GM19351 (cell line): ENCODE results near the gene HSF5.

ENCODE experiments used
- ATAC-seq: cut with Tn5 transposase; IDR thresholded peaks from one replicate; pipeline ENCODE4 v1.9.1; 2021; ENCODE audit warnings: mild to moderate bottlenecking, moderate library complexity; ENCODE audit not compliant: unreplicated experiment

HSF5 gene

GRCh38 chr17:58387834-58388233, 100.4 kb downstream of the HSF5 start:
- no peak for ATAC-seq

DNA sequence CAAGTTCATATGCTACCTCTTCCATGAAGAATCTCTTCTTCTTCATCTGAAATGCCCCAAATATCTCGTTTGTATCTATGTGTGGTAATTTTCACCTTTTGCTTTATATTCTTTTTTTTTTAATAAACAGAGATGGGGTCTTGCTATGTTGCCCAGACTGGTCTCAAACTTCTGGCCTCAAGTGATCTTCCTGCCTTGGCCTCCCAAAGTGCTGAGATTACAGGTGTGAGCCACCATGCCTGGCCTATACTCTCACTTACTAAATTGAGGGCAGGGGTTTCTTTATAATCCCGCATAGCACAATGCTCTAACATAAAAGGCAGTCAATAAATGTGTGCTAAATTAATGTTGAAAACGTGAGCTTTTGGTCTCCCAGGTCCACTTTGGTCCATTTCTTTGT, 101.5 kb downstream of the HSF5 start:
- no peak for ATAC-seq

GRCh38 chr17:58385359-58385899, 102.8 kb downstream of the HSF5 start:
- no peak for ATAC-seq

DNA sequence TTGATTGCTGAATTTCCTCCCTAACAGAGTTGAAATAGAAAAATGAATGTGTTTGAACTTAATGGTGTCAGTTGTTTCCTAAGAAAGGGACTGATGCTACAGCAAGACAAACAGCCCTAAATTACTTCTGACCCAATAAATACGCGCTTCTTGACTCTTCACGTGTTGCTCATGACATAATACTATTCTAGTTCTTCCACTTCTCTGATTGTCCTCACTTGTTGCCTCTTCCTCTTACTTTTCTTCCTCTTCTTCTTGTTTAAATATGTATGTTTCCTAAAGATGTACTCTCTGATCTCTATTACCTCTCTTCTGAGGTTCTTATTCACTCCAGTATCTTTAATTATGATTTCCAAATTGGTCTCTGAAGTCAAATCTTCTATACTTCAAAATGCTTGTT, 103.3 kb downstream of the HSF5 start:
- no peak for ATAC-seq

DNA sequence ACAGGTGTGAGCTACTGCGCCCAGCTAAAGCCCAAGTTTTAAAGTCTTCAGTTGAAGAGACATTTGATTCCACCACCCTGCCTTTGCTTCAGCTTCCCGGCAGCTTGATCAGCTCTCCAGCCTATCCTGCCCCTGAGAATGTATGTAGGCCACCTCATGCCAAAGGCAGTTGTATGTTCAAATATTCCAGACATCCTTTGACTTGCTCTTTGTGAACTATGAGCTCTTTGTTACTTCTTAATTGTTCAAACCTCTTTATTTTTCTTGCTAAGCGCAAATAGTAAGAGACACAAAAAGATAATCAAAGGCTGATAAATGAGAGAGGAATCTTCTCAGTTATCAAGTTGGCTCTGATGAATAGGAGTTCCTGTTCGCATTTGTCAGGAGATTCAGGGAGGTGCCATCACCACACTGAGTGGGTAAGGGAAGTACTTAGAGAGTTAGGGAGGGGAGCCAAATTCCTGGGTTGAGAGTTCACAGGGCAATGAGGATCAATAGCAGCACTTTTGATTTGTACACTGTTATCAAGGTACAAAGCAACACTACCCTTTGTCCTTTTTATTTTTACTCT, 104.2 kb downstream of the HSF5 start:
- no peak for ATAC-seq

GRCh38 chr17:58382872-58383242, 105.4 kb downstream of the HSF5 start:
- ATAC-seq: no peak

- peak; percentile 63 for ATAC-seq
These were observed 105.9 kb downstream of the HSF5 start for GRCh38 chr17:58382108-58382871.

GRCh38 chr17:58381124-58382035, 106.8 kb downstream of the HSF5 start:
- ATAC-seq: no peak

DNA sequence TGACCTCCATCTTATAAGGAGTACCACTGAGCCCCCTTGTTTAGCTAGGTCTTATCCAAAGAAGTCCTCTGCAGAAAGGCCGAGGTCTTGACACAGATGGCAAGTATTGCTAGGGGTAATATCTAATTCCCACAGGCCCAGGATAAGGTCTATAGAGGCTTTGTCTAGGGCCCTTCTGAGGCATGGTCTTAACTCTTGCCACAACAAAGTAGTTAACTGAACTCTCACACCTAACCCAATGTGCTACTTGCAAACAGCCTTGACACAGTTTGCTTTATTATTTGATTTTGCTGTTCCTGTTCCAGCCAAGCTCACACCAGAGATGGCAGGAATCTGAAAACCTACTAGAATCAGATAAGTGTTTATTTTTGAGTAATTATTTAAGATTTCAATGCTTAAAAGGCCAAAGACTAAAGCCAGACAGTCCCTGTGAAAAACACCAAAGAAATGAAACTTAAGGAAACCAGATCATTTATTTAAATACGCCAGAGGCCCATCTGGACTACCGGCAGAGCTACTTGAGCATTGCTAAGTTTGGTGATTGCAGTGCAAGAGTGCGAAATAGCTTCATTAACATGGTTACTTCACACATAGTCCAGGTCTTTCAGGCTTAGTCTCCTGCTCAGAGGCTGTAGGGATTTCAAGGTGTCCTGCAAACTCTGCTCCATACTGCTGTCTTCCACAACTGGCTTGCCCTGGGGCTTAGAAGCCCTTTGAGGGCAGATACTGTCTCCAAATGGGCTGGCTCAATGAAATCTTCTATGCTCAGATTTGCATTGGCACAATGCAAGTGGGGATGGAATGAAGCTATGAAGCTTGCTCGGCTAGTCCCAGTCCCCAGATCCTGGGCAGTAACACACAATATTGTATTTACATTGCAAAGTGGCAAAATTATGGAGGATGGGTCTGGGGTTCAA, 107.7 kb downstream of the HSF5 start:
- no peak for ATAC-seq

DNA sequence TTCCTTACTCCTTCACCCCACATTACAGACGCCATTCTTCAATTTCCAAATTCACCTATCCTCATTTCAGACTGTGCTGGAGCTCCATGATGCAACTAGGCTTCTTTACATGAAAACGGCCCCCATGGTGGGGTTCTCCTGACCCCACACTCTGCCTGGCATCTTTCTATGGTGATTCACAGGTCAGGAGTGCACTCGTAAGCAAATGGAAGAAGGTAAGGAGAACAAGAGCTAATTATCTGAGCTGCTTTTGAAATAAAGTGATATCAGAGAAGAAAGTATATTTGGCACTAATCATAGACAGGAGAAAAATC, 108.7 kb downstream of the HSF5 start:
- no peak for ATAC-seq

GRCh38 chr17:58378733-58379510, 109.3 kb downstream of the HSF5 start:
- no peak for ATAC-seq

- ATAC-seq: no peak
These were observed 110.5 kb downstream of the HSF5 start for GRCh38 chr17:58377661-58378060.

GRCh38 chr17:58377093-58377601, 111.1 kb downstream of the HSF5 start:
- ATAC-seq: no peak

DNA sequence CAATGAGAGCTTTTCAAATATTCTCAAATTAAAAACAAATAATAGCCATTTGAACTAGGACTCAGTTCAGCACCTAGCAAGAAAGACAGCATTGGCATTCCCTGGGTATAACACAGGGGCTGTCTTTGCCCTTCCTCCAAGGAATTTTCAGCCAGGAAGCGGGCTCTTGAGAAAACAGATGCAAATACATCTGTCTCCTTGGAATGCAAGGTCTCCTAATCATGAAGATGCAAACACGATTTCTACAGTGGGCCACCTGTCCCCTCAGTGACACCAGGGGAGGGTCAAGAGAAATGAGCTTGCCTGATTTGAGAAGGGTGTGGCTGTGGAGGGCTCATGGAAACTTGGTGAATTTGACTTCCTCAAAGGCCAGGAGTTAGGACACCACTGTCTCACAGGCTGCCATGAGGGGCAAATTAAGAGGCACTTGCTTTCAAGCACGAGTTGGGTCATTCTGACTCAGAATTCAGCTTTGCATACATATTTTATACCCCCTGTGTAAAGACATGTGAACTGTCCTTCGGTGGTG, 111.7 kb downstream of the HSF5 start:
- no peak for ATAC-seq

DNA sequence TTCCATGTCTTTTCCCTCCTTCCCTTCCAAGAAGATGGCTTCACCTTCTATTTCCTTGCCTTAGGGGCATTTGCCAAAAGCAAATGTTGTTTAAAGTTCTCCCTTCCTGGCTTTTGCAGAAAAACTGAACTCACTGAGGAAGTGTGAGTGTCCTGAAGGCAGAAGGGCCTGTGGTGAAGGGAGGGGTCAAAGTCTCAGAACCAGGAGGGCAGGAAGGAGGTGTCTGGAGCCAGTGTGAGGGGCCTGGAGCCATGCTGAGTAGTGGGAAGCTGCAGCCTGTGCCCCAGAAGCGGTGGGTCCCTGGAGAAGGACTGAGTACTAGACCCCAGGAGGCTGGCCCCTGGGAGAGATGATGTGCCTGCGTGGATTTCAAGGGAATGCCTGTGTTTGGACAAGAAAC, 112.4 kb downstream of the HSF5 start:
- ATAC-seq: no peak

DNA sequence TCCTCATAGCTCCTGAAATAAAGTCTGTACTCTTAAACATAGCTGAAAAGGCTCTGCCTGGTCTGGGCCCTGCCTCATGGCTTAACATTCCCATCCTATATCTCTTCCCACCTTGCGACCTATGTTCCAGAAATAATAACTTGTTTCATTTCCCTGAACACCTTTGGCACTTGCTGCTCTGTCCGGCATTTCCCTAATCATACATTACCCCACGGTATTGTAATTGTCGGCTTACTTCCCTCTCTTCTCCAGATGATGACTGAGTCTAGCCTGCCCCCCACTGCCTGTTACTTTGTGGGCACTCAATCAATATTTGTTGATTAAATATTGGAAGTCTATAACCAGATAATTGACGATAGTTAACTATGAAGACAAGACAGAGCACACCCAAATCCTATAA, 113.0 kb downstream of the HSF5 start:
- no peak for ATAC-seq

DNA sequence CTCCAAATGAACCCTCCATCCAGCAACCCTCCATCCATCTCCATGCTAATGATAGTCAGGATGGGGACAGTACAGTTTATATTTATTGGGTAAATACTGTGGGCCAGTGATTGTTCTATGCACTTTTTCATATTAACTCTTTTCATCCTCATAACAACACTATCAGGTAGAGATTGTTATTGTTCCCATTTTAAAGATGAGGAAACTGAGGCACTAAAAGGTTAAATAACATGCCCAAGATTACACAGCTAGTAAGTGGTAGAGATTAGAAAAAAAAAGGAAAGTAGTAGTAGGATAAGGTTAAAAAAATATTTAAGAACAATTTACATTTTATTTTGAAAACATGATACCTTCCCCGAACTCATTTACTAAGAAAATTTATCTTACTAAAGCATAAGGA, 114.3 kb downstream of the HSF5 start:
- ATAC-seq: no peak

DNA sequence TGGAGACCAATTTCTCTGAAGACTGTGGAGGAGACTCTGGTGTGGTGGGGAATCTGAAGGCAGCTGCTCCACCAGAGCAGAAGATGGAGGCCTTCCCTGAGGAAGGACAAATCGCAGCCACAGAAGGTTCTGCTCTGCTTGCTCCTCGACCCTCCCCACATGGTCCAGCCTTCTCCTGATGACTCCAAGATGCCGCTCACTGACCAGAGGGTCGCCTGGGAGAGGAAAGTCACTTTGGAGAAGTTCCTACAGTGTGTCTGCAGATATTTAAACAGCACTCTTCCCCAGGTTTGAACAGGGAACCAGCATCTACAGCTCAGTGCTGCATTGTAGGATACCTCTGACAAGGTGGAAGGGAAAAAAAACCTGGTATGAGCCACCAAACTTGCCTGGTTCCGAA, 115.2 kb downstream of the HSF5 start:
- no peak for ATAC-seq

GRCh38 chr17:58371300-58371950, 116.8 kb downstream of the HSF5 start:
- no peak for ATAC-seq
